HEK293 (cell line): ENCODE measurements around the gene LRRC74A.

Source experiments
- BCL11A ChIP-seq: fragments of 450-650 bp; formaldehyde crosslinking; IDR thresholded peaks from 2 replicates; pipeline ENCODE4 v1.5.1; 2016; ENCODE audit warnings: low read depth, missing biosample characterization, missing genetic modification characterization
- HIC1 ChIP-seq: fragments of 450-650 bp; formaldehyde crosslinking; IDR thresholded peaks from 2 replicates; pipeline ENCODE4 v1.5.1; 2016; ENCODE audit warnings: missing biosample characterization, missing genetic modification characterization
- INSM2 ChIP-seq: fragments of 450-650 bp; formaldehyde crosslinking; IDR thresholded peaks from 2 replicates; pipeline ENCODE4 v1.5.1; 2016; ENCODE audit warnings: missing biosample characterization, missing genetic modification characterization
- KLF1 ChIP-seq: fragments of 450-650 bp; formaldehyde crosslinking; IDR thresholded peaks from 2 replicates; pipeline ENCODE4 v1.5.1; 2016; ENCODE audit warnings: missing biosample characterization, missing genetic modification characterization
- OVOL3 ChIP-seq: fragments of 450-650 bp; formaldehyde crosslinking; IDR thresholded peaks from 2 replicates; pipeline ENCODE4 v1.5.1; 2016; ENCODE audit warnings: missing biosample characterization, missing genetic modification characterization
- SETDB1 ChIP-seq: IDR thresholded peaks from one replicate; pipeline ENCODE4 v1.6.1; 2017; ENCODE audit warnings: mild to moderate bottlenecking, low read length, moderate library complexity, mixed read lengths; ENCODE audit not compliant: insufficient read length
- SP2 ChIP-seq: fragments of 450-650 bp; formaldehyde crosslinking; IDR thresholded peaks from 2 replicates; pipeline ENCODE4 v1.5.1; 2016; ENCODE audit warnings: missing biosample characterization, missing genetic modification characterization
- ZNF146 ChIP-seq: fragments of 450-650 bp; formaldehyde crosslinking; IDR thresholded peaks from 2 replicates; pipeline ENCODE4 v1.5.1; 2016; ENCODE audit warnings: missing biosample characterization, missing genetic modification characterization
- ZNF341 ChIP-seq: fragments of 450-650 bp; formaldehyde crosslinking; IDR thresholded peaks from 2 replicates; pipeline ENCODE4; 2016; ENCODE audit warnings: low read depth, missing biosample characterization, missing genetic modification characterization
- ZNF837 ChIP-seq: fragments of 450-650 bp; formaldehyde crosslinking; IDR thresholded peaks from 2 replicates; pipeline ENCODE4 v1.5.1; 2016; ENCODE audit warnings: missing biosample characterization, missing genetic modification characterization
- ZSCAN30 ChIP-seq: fragments of 450-650 bp; IDR thresholded peaks from 2 replicates; pipeline ENCODE4 v1.5.1; 2018; ENCODE audit warnings: missing biosample characterization, mild to moderate bottlenecking, missing genetic modification characterization, moderate library complexity
- TF ChIP-seq, protein P1 (sequence below): fragments of 450-650 bp; formaldehyde crosslinking; IDR thresholded peaks from 2 replicates; pipeline ENCODE4 v1.5.1; 2016; ENCODE audit warnings: missing biosample characterization, missing genetic modification characterization
- TF ChIP-seq, protein P2 (sequence below): fragments of 450-650 bp; formaldehyde crosslinking; IDR thresholded peaks from 2 replicates; pipeline ENCODE4 v1.5.1; 2016; ENCODE audit warnings: missing biosample characterization, missing genetic modification characterization
- TF ChIP-seq, protein P3 (sequence below): fragments of 450-650 bp; formaldehyde crosslinking; IDR thresholded peaks from 2 replicates; pipeline ENCODE4 v1.5.1; 2016; ENCODE audit warnings: missing biosample characterization, missing genetic modification characterization

- TF ChIP-seq, protein P1, sequence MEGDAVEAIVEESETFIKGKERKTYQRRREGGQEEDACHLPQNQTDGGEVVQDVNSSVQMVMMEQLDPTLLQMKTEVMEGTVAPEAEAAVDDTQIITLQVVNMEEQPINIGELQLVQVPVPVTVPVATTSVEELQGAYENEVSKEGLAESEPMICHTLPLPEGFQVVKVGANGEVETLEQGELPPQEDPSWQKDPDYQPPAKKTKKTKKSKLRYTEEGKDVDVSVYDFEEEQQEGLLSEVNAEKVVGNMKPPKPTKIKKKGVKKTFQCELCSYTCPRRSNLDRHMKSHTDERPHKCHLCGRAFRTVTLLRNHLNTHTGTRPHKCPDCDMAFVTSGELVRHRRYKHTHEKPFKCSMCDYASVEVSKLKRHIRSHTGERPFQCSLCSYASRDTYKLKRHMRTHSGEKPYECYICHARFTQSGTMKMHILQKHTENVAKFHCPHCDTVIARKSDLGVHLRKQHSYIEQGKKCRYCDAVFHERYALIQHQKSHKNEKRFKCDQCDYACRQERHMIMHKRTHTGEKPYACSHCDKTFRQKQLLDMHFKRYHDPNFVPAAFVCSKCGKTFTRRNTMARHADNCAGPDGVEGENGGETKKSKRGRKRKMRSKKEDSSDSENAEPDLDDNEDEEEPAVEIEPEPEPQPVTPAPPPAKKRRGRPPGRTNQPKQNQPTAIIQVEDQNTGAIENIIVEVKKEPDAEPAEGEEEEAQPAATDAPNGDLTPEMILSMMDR (tag by site-specific recombination), result no peak
- TF ChIP-seq ZNF146 (tag by site-specific recombination) (no peak), SP2 (no peak), OVOL3 (tag by site-specific recombination) (no peak), ZNF837 (tag by site-specific recombination) (no peak), INSM2 (tag by site-specific recombination) (no peak), SETDB1 (no peak), BCL11A (tag by site-specific recombination) (no peak), ZNF341 (tag by site-specific recombination) (no peak), HIC1 (tag by site-specific recombination) (no peak), ZSCAN30 (tag by site-specific recombination) (no peak), KLF1 (tag by site-specific recombination) (no peak)
- TF ChIP-seq, protein P2, sequence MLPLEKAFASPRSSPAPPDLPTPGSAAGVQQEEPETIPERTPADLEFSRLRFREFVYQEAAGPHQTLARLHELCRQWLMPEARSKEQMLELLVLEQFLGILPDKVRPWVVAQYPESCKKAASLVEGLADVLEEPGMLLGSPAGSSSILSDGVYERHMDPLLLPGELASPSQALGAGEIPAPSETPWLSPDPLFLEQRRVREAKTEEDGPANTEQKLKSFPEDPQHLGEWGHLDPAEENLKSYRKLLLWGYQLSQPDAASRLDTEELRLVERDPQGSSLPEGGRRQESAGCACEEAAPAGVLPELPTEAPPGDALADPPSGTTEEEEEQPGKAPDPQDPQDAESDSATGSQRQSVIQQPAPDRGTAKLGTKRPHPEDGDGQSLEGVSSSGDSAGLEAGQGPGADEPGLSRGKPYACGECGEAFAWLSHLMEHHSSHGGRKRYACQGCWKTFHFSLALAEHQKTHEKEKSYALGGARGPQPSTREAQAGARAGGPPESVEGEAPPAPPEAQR (tag by site-specific recombination), result no peak
- TF ChIP-seq, protein P3, sequence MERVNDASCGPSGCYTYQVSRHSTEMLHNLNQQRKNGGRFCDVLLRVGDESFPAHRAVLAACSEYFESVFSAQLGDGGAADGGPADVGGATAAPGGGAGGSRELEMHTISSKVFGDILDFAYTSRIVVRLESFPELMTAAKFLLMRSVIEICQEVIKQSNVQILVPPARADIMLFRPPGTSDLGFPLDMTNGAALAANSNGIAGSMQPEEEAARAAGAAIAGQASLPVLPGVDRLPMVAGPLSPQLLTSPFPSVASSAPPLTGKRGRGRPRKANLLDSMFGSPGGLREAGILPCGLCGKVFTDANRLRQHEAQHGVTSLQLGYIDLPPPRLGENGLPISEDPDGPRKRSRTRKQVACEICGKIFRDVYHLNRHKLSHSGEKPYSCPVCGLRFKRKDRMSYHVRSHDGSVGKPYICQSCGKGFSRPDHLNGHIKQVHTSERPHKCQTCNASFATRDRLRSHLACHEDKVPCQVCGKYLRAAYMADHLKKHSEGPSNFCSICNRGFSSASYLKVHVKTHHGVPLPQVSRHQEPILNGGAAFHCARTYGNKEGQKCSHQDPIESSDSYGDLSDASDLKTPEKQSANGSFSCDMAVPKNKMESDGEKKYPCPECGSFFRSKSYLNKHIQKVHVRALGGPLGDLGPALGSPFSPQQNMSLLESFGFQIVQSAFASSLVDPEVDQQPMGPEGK, result no peak
These were observed 1.6 kb downstream of the LRRC74A start for GRCh38 chr14:76827696-76828296.
